Measurements from ENCODE around the gene NANOGP8.

The NANOGP8 gene

DNA sequence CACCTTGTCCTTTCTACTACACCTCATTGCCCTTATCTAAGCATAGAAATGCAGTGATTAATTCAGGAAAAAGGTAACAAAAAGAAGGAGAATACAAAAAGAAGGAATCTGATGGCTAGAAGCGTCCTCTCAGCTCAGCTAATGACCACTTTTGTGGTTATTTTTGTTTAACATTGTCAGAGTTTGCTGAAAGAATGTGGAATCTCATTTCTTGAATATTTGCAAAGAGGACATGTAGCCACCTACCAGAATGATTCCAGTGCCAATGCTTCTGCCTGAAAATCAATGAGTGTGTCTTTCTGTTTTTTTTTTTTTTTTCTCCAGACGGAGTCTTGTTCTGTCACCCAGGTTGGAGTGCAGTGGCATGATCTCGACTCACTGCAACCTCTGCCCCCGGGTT is 24.5 kb downstream of the NANOGP8 start:
- no peak overlapping the region for H3K4me3 ChIP-seq (ENCODE audit: low read depth, low read length)
- TF ChIP-seq, protein P1, sequence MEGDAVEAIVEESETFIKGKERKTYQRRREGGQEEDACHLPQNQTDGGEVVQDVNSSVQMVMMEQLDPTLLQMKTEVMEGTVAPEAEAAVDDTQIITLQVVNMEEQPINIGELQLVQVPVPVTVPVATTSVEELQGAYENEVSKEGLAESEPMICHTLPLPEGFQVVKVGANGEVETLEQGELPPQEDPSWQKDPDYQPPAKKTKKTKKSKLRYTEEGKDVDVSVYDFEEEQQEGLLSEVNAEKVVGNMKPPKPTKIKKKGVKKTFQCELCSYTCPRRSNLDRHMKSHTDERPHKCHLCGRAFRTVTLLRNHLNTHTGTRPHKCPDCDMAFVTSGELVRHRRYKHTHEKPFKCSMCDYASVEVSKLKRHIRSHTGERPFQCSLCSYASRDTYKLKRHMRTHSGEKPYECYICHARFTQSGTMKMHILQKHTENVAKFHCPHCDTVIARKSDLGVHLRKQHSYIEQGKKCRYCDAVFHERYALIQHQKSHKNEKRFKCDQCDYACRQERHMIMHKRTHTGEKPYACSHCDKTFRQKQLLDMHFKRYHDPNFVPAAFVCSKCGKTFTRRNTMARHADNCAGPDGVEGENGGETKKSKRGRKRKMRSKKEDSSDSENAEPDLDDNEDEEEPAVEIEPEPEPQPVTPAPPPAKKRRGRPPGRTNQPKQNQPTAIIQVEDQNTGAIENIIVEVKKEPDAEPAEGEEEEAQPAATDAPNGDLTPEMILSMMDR (IDR thresholded peaks at IDR 0.05; ENCODE audit: control insufficient read depth, extremely low read depth, insufficient read depth), result no peak
- no peak for DNase-seq (ENCODE audit: low read depth)

DNA sequence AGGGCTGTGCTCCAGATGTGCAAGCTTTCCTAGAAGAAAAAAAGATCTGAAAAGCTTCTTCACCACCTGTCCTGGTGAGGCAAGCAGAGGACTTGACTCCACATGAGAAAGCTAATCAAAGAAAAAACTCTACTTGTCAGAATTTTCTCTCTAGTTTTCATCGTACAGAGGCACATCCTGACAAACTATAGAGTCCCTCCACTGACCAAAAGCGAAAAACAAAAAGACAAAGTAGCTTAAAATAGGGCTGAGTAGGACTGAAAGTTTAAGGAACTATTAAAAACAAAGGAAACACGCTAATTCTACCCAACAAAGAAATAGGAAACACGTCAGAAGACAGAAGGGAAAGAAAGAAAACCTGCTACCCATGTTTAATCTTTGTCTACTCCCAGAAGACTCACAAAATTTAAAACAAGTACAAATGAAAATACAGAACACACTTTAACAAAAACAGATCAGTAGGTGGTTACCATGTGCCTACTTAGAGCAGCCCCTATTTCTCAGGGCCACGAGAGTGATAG is 26.5 kb downstream of the NANOGP8 start:
- no peak overlapping the region for H3K4me3 ChIP-seq (ENCODE audit: low read depth, low read length)
- DNase-seq (ENCODE audit: low read depth), result no peak
- TF ChIP-seq, protein P1 (IDR thresholded peaks at IDR 0.05; ENCODE audit: control insufficient read depth, extremely low read depth, insufficient read depth), result no peak

DNA sequence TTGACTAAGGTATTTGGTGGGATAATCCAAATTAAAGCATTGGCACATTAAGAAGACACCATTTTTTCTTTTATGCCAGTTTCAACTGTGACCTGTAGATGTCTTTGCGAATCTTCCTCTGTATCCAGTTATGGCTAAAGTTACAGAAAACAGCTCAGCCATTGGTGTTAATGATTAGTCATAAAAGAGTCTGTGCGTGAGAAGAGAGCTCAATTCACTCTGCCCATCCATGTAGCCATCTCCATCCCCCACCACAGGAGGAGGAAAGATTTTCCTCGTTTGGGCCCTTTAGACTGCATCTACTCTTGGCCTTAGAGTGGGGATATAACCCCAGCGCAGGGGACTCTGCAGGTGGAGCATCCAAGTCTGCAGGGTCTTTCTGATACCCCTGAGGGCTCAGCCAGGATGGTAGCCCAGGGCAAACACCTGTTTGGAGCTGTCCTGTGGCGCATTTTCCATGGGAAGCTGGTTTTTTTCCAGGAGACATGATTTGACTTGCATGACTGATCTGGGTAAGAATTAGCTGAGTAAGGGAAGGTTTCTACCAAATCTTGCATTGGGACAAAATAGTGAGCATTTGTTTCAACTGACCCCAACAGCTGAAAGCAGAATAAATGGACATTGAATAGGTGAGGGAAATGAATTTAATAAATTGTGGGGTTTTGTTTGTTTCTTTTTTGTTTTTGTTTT is 29.5 kb downstream of the NANOGP8 start:
- TF ChIP-seq, protein P1 (IDR thresholded peaks at IDR 0.05; ENCODE audit: control insufficient read depth, extremely low read depth, insufficient read depth), result no peak
- DNase-seq (ENCODE audit: low read depth), result no peak
- H3K4me3 ChIP-seq (ENCODE audit: low read depth, low read length), result no peak overlapping the region

DNA sequence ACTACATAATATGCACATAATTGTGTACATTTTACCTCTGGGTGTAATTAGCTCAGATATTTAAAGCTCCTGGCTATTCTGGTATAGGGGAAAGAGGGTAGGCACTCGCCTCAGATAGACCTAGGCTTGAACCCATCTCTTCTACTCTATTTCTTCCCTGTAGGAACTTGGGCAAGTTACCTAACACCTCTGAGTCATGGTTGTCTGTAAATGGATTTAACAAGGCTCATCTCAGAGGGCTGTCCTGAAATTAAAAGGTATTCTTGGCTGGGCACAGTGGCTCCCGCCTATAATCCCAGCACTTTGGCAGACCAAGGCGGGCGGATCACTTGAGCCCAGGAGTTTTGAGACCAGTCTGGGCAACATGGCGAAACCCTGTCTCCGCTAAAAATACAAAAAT is 30.7 kb downstream of the NANOGP8 start:
- TF ChIP-seq, protein P1 (IDR thresholded peaks at IDR 0.05; ENCODE audit: control insufficient read depth, extremely low read depth, insufficient read depth), result no peak
- no peak overlapping the region for H3K4me3 ChIP-seq (ENCODE audit: low read depth, low read length)
- DNase-seq (ENCODE audit: low read depth), result no peak

DNA sequence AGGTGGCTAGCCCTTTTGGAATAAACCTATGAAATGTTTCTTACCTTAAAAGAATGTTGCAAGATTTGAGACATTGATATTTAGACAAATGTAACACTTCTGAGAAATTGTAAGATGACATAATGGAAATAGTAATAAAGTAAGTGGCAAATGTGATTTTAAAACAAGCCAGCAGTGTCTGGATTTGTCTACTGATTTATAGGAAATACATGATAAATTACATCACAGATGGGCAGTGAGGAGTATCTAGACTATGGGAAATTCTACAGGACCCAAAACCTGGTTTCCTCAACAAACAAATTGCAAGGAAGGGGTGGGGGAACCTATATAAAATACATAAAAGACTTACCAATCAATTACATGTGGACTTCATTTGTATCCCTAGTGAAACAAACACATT is 37.1 kb downstream of the NANOGP8 start:
- TF ChIP-seq, protein P1 (IDR thresholded peaks at IDR 0.05; ENCODE audit: control insufficient read depth, extremely low read depth, insufficient read depth), result no peak
- H3K4me3 ChIP-seq (ENCODE audit: low read depth, low read length), result no peak overlapping the region
- no peak for DNase-seq (ENCODE audit: low read depth)

DNA sequence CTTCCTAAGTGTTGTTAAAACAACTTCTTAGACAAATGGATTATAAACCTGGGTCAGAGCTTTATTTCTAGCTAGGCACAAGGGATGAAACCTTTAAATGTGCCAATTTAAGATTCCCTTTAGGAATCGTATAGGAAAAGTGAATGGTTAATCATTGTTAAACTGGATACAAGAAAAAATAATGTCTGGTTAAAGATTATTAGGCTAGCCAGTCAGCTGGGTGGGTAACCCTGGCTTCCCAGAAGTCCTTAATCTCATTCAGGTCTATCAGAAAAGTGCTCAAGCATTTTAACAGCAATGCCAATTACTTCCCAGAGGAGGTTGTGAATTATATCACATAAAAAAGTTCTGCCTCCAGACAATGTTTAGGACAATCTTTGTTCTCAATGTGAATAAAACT is 37.6 kb downstream of the NANOGP8 start:
- no peak overlapping the region for H3K4me3 ChIP-seq (ENCODE audit: low read depth, low read length)
- no peak for DNase-seq (ENCODE audit: low read depth)
- TF ChIP-seq, protein P1 (IDR thresholded peaks at IDR 0.05; ENCODE audit: control insufficient read depth, extremely low read depth, insufficient read depth), result no peak

Data from LNCaP clone FGC (cell line).